Measurements from ENCODE around the gene ACTL8. TPM values are rescaled to one million over a fixed set of nuclear protein-coding genes. Genes with fewer than 3 reads are reported as not detected.
"Not testable (repeated sequence)": the region's sequence is repeated elsewhere in the genome, so short reads cannot be mapped to it uniquely, and the experiment has no call there.

The ACTL8 gene
- polyA plus RNA-seq, 1 donor: not detected

- no peak for DNase-seq (ENCODE audit: low read depth)
Measured at GRCh38 chr1:17735348-17735747, 19.8 kb upstream of the ACTL8 start.

GRCh38 chr1:17735793-17736192, 19.3 kb upstream of the ACTL8 start:
- no peak for DNase-seq (ENCODE audit: low read depth)

- DNase-seq (ENCODE audit: low read depth): no peak
Measured at GRCh38 chr1:17736625-17737024, 18.5 kb upstream of the ACTL8 start.

GRCh38 chr1:17739050-17739449, 16.1 kb upstream of the ACTL8 start:
- DNase-seq (ENCODE audit: low read depth): no peak

GRCh38 chr1:17741052-17741451, 14.1 kb upstream of the ACTL8 start:
- DNase-seq (ENCODE audit: low read depth): no peak

GRCh38 chr1:17742583-17742982, 12.6 kb upstream of the ACTL8 start:
- peak; percentile 31 for DNase-seq (ENCODE audit: low read depth)

- no peak for DNase-seq (ENCODE audit: low read depth)
Measured at GRCh38 chr1:17743008-17743647, 12.0 kb upstream of the ACTL8 start.

GRCh38 chr1:17743925-17744324, 11.2 kb upstream of the ACTL8 start:
- no peak for DNase-seq (ENCODE audit: low read depth)

- no peak for DNase-seq (ENCODE audit: low read depth)
Measured at GRCh38 chr1:17744666-17745478, 10.3 kb upstream of the ACTL8 start.

- DNase-seq (ENCODE audit: low read depth): no peak
Measured at GRCh38 chr1:17745479-17745955, 9.6 kb upstream of the ACTL8 start.

- DNase-seq (ENCODE audit: low read depth): not testable (repeated sequence)
Measured at GRCh38 chr1:17746281-17746680, 8.9 kb upstream of the ACTL8 start.

GRCh38 chr1:17746920-17747319, 8.2 kb upstream of the ACTL8 start:
- no peak for DNase-seq (ENCODE audit: low read depth)

GRCh38 chr1:17750333-17750732, 4.8 kb upstream of the ACTL8 start:
- no peak for DNase-seq (ENCODE audit: low read depth)

- DNase-seq (ENCODE audit: low read depth): no peak
Measured at GRCh38 chr1:17752356-17752755, 2.8 kb upstream of the ACTL8 start.

GRCh38 chr1:17757426-17757825, 2.3 kb downstream of the ACTL8 start:
- no peak for DNase-seq (ENCODE audit: low read depth)

- DNase-seq (ENCODE audit: low read depth): no peak
Measured at GRCh38 chr1:17759114-17759513, 4.0 kb downstream of the ACTL8 start.

GRCh38 chr1:17762313-17762712, 7.2 kb downstream of the ACTL8 start:
- DNase-seq (ENCODE audit: low read depth): no peak

GRCh38 chr1:17763417-17763816, 8.3 kb downstream of the ACTL8 start:
- DNase-seq (ENCODE audit: low read depth): no peak

- DNase-seq (ENCODE audit: low read depth): no peak
Measured at GRCh38 chr1:17763995-17764394, 8.9 kb downstream of the ACTL8 start.

GRCh38 chr1:17764591-17764990, 9.5 kb downstream of the ACTL8 start:
- DNase-seq (ENCODE audit: low read depth): no peak

- no peak for DNase-seq (ENCODE audit: low read depth)
Measured at GRCh38 chr1:17765444-17766411, 10.6 kb downstream of the ACTL8 start.

- no peak for DNase-seq (ENCODE audit: low read depth)
Measured at GRCh38 chr1:17768651-17769241, 13.6 kb downstream of the ACTL8 start.
